K562 (cell line): ENCODE measurements around the gene NKD1. TPM values are rescaled to one million over a fixed set of nuclear protein-coding genes. Genes with fewer than 3 reads are reported as not detected.

Experiments used
- BDP1 ChIP-seq: IDR thresholded peaks from 3 replicates; pipeline ENCODE4 v1.6.1; 2011; ENCODE audit not compliant: insufficient read length, insufficient read depth
- FOXA1 ChIP-seq: fragments of 450-650 bp; IDR thresholded peaks from 2 replicates; pipeline ENCODE4 v1.6.1; 2016; ENCODE audit warnings: mild to moderate bottlenecking, borderline replicate concordance
- SMC3 ChIP-seq: conservative IDR thresholded peaks from 2 replicates; pipeline ENCODE4 v1.6.1; 2011; ENCODE audit warnings: low read depth, low read length, improper control_type of control experiment; ENCODE audit not compliant: insufficient read depth
- ZNF695 ChIP-seq: fragments of 450-650 bp; formaldehyde crosslinking; IDR thresholded peaks from 2 replicates; pipeline ENCODE4 v1.4.0; 2020; ENCODE audit warnings: mild to moderate bottlenecking, moderate library complexity
- polyA plus RNA-seq, 8 experiments: library from polyadenylated mRNA; depleted of rRNA in 4 of 8; stranded (reverse) in 5 of 8; unstranded in 3 of 8; fragments of >200 nt; fragmentation: Nextera tagmentation in 2 of 8; fragmentation: Illumina TruSeq in 1 of 8; extraction: Ambion mirVana in 2 of 8; extraction: Trizol in 1 of 8; gene quantifications; 2 replicates each; pipeline versions ENCODE4 v1.2.1 to v1.2.3, GENCODE V29; 2011 to 2014; ENCODE audit warnings: inconsistent platforms in 1 of 8, missing spikeins in 1 of 8
- total RNA-seq, 7 experiments: library from RNA; depleted of rRNA in 6 of 7; stranded (reverse); fragments of >200 nt in 6 of 7; fragmentation: Illumina TruSeq in 2 of 7; extraction: Trizol in 2 of 7; gene quantifications; 2 replicates each; pipeline versions ENCODE4 v1.2.1 to v1.2.3, GENCODE V29; 2011 to 2021; ENCODE audit warnings: low replicate concordance in 1 of 7
- TF ChIP-seq, protein P1 (sequence below): fragments of 450-650 bp; IDR thresholded peaks from 2 replicates; pipeline ENCODE4 v1.6.1; 2016; ENCODE audit warnings: mild to moderate bottlenecking, moderate library complexity
- TF ChIP-seq, protein P2 (sequence below): fragments of 450-650 bp; IDR thresholded peaks from one replicate; pipeline ENCODE4 v1.6.1; 2018; ENCODE audit warnings: mild to moderate bottlenecking, moderate library complexity; ENCODE audit not compliant: partially characterized antibody
- TF ChIP-seq, protein P3 (sequence below): fragments of 250-450 bp; sonication (Bioruptor Pico); IDR thresholded peaks from 2 replicates; pipeline ENCODE4 v1.5.0; 2021; ENCODE audit warnings: mild to moderate bottlenecking, moderate library complexity
- TF ChIP-seq, protein P4 (sequence below): fragments of 450-650 bp; IDR thresholded peaks from 2 replicates; pipeline ENCODE4 v1.6.1; 2018; ENCODE audit warnings: mild to moderate bottlenecking, low read depth; ENCODE audit not compliant: partially characterized antibody

NKD1 gene
- total and polyA plus RNA-seq, 9 of the 15 experiments (the other 6 are each of a cell fraction or from before 2014, with no cell fraction given), result under 0.01 to 0.24 (median 0.04) TPM; not detected in 2

DNA sequence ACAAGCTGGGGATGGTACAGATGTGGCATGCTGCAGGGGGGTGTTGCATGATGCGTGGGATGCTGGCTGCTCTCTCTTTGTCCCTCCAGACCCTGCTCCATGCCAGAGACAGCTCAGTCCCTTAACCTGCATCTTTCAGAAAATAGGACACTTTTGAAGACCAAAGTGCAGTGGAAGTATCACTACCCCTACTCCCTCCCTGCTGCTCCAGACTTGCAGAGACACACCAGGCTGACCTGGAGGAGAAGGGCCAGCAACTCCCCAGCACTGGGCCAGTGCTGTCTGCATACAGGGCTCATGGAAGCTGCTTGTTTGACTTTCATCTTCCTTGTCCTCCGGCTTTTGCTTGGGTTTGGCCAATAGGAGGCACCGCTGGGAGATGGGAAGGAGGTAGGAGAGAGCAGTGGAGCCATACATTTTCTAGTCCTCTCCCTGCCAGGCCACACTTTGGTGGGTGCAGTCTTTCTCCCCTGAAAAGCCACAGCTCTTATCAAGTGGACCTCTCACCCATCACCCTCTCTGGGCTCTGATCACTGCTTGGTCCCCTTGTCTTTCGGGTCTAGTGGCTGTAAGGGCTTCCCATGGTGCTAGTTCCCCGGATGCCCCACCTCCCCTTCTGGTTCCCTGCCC, 46.1 kb upstream of the NKD1 start (continued):
- TF ChIP-seq, protein P1, sequence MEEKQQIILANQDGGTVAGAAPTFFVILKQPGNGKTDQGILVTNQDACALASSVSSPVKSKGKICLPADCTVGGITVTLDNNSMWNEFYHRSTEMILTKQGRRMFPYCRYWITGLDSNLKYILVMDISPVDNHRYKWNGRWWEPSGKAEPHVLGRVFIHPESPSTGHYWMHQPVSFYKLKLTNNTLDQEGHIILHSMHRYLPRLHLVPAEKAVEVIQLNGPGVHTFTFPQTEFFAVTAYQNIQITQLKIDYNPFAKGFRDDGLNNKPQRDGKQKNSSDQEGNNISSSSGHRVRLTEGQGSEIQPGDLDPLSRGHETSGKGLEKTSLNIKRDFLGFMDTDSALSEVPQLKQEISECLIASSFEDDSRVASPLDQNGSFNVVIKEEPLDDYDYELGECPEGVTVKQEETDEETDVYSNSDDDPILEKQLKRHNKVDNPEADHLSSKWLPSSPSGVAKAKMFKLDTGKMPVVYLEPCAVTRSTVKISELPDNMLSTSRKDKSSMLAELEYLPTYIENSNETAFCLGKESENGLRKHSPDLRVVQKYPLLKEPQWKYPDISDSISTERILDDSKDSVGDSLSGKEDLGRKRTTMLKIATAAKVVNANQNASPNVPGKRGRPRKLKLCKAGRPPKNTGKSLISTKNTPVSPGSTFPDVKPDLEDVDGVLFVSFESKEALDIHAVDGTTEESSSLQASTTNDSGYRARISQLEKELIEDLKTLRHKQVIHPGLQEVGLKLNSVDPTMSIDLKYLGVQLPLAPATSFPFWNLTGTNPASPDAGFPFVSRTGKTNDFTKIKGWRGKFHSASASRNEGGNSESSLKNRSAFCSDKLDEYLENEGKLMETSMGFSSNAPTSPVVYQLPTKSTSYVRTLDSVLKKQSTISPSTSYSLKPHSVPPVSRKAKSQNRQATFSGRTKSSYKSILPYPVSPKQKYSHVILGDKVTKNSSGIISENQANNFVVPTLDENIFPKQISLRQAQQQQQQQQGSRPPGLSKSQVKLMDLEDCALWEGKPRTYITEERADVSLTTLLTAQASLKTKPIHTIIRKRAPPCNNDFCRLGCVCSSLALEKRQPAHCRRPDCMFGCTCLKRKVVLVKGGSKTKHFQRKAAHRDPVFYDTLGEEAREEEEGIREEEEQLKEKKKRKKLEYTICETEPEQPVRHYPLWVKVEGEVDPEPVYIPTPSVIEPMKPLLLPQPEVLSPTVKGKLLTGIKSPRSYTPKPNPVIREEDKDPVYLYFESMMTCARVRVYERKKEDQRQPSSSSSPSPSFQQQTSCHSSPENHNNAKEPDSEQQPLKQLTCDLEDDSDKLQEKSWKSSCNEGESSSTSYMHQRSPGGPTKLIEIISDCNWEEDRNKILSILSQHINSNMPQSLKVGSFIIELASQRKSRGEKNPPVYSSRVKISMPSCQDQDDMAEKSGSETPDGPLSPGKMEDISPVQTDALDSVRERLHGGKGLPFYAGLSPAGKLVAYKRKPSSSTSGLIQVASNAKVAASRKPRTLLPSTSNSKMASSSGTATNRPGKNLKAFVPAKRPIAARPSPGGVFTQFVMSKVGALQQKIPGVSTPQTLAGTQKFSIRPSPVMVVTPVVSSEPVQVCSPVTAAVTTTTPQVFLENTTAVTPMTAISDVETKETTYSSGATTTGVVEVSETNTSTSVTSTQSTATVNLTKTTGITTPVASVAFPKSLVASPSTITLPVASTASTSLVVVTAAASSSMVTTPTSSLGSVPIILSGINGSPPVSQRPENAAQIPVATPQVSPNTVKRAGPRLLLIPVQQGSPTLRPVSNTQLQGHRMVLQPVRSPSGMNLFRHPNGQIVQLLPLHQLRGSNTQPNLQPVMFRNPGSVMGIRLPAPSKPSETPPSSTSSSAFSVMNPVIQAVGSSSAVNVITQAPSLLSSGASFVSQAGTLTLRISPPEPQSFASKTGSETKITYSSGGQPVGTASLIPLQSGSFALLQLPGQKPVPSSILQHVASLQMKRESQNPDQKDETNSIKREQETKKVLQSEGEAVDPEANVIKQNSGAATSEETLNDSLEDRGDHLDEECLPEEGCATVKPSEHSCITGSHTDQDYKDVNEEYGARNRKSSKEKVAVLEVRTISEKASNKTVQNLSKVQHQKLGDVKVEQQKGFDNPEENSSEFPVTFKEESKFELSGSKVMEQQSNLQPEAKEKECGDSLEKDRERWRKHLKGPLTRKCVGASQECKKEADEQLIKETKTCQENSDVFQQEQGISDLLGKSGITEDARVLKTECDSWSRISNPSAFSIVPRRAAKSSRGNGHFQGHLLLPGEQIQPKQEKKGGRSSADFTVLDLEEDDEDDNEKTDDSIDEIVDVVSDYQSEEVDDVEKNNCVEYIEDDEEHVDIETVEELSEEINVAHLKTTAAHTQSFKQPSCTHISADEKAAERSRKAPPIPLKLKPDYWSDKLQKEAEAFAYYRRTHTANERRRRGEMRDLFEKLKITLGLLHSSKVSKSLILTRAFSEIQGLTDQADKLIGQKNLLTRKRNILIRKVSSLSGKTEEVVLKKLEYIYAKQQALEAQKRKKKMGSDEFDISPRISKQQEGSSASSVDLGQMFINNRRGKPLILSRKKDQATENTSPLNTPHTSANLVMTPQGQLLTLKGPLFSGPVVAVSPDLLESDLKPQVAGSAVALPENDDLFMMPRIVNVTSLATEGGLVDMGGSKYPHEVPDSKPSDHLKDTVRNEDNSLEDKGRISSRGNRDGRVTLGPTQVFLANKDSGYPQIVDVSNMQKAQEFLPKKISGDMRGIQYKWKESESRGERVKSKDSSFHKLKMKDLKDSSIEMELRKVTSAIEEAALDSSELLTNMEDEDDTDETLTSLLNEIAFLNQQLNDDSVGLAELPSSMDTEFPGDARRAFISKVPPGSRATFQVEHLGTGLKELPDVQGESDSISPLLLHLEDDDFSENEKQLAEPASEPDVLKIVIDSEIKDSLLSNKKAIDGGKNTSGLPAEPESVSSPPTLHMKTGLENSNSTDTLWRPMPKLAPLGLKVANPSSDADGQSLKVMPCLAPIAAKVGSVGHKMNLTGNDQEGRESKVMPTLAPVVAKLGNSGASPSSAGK, result no peak
- no peak for TF ChIP-seq SMC3
- no peak for TF ChIP-seq ZNF695 (CRISPR knock-in tag)
- TF ChIP-seq, protein P2, sequence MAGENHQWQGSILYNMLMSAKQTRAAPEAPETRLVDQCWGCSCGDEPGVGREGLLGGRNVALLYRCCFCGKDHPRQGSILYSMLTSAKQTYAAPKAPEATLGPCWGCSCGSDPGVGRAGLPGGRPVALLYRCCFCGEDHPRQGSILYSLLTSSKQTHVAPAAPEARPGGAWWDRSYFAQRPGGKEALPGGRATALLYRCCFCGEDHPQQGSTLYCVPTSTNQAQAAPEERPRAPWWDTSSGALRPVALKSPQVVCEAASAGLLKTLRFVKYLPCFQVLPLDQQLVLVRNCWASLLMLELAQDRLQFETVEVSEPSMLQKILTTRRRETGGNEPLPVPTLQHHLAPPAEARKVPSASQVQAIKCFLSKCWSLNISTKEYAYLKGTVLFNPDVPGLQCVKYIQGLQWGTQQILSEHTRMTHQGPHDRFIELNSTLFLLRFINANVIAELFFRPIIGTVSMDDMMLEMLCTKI, result no peak
- TF ChIP-seq, protein P3, sequence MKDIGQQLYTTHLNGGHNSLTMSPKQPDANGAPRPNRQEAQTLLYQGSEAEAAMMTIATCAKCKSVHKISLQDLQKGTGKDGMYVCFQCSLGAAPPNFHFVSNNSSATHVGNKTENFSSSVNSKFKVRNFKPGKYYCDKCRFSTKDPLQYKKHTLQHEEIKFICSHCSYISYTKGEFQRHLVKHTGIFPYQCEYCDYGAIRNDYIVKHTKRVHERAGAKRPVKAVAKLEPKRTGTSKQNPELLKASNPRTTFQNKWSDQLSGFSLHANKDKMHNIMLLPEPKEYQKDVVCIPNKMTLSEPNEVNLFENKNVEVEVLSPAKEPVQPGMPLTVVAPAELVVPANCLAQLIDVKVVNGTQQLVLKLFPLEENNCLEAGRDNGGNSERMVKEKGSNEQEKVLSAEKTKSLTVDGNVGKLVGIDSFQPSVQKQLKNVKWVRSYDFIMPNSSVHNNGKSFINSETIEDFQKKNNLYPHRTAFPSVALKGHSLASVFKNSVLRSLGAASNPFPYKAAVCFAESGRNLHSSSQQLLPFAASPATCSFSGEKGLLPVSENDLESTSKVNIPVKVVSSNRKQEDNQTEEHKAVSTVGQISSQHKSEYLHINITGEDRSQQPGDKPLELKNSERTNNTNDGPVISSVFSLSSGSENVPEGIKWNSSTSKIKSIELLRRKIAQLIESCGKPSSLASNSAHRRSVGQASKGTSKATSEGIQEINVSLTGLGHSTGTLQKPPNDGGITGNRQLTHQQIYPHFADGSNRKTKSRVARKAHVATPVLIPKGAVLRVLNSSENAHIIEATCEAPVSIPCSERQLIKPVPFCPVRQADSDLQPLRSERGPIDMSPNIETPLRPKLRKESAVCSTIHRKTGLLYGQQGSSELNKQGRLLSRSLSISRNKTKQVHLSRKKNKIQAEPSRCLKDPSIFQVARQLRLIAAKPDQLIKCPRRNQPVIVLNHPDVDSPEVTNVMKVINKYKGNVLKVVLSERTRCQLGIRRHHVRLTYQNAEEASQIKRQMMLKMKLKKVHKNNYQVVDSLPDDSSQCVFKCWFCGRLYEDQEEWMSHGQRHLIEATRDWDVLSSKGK (CRISPR knock-in tag), result no peak
- TF ChIP-seq, protein P4, sequence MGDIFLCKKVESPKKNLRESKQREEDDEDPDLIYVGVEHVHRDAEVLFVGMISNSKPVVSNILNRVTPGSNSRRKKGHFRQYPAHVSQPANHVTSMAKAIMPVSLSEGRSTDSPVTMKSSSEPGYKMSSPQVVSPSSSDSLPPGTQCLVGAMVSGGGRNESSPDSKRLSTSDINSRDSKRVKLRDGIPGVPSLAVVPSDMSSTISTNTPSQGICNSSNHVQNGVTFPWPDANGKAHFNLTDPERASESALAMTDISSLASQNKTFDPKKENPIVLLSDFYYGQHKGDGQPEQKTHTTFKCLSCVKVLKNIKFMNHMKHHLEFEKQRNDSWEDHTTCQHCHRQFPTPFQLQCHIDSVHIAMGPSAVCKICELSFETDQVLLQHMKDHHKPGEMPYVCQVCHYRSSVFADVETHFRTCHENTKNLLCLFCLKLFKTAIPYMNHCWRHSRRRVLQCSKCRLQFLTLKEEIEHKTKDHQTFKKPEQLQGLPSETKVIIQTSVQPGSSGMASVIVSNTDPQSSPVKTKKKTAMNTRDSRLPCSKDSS, result no peak
- no peak for TF ChIP-seq BDP1
- TF ChIP-seq FOXA1, result no peak
